Progenitor cell of endocrine pancreas (in vitro differentiated cells): Measurements from ENCODE around the gene QRICH1. TPM values are rescaled to one million over a fixed set of nuclear protein-coding genes. Genes with fewer than 3 reads are reported as not detected.

Source experiments
- DNase-seq: peaks from one replicate; pipeline ENCODE4 v3.0.0; 2021; ENCODE audit warnings: low spot score; ENCODE audit not compliant: unreplicated experiment
- H3K27ac Mint-ChIP-seq: 2 replicates; pipeline ENCODE4 v1.8.0; 2021; ENCODE audit warnings: mild to moderate bottlenecking, moderate library complexity, mixed read lengths
- H3K27me3 Mint-ChIP-seq: 2 replicates; pipeline ENCODE4 v1.8.0; 2021; ENCODE audit warnings: mixed read lengths
- H3K36me3 Mint-ChIP-seq: 2 replicates; pipeline ENCODE4 v1.8.0; 2022; ENCODE audit warnings: mixed read lengths; ENCODE audit not compliant: insufficient read depth
- H3K4me1 Mint-ChIP-seq: 2 replicates; pipeline ENCODE4 v1.8.0; 2021; ENCODE audit warnings: low read depth, mixed read lengths
- H3K4me3 Mint-ChIP-seq: 2 replicates; pipeline ENCODE4 v1.8.0; 2021; ENCODE audit warnings: low read depth, mild to moderate bottlenecking, moderate library complexity, mixed read lengths
- H3K9me3 Mint-ChIP-seq: 2 replicates; pipeline ENCODE4 v1.8.0; 2021; ENCODE audit warnings: low read depth, mixed read lengths
- total RNA-seq: library from RNA; stranded (reverse); gene quantifications from 2 replicates; pipeline ENCODE4 v1.2.1, GENCODE V29; 2021
- TF ChIP-seq, protein P1 (sequence below): fragments of 200-600 bp; sonication (generic); IDR thresholded peaks from one replicate; pipeline ENCODE4 v1.5.0; 2021; ENCODE audit warnings: antibody characterized with exemption, mild to moderate bottlenecking; ENCODE audit not compliant: unreplicated experiment

Gene QRICH1
- total RNA-seq, 1 donor from 2014 or later = 130 TPM

DNA sequence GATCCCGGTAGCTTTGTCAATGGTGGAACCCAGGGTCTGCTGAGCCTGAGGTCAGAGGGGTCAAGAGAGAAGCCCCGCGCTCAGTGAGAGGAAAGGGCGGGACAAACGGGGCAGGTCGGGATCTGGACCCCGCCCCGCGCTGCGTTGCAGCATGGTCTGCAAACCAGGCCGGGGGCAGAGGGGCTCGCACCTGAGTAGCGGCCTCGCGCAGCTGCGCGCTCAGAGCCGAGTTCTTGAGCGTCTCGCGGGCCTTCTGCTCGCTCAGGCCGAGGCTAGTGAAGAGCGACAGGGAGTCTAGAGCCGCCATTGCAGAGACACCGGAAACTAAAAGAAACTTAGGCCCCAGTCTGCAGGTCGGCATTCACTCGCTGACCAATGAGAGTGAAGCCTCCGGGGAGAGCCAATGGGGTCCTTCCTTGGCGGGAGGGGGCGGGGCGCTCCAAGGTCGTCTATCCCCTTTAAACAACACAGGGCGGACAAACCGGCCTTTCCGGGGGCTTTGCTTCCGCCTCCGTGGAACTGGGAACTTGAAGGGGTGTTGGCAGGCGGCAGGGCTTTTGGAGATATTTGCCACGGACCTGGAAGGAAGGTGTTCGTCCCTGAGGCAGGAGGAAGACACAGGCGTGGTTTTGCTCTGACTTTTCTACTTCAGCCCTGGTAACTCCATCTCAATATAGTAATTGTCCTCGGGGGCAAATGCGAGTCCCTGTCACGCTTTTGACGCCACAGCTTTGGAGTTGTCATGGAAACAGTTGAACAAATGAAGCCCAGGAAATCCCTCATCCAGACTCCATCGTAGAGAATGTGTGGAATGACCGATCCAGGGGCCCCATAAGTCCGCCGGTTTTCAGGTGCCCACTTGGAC is 10.8 kb upstream of the QRICH1 start, which contains the start of gene QARS1:
QARS1 (minus strand) TSS at position 331 of the 865 bp plus-strand sequence; CDS start at position 307, 24 bp downstream.
- peak; percentile 92 for DNase-seq
- H3K27me3 Mint-ChIP-seq = no peaks in the 10 kb centered on the region
- peaks cover 22% of the 10 kb centered on the region for H3K4me1 Mint-ChIP-seq
- TF ChIP-seq, protein P1, sequence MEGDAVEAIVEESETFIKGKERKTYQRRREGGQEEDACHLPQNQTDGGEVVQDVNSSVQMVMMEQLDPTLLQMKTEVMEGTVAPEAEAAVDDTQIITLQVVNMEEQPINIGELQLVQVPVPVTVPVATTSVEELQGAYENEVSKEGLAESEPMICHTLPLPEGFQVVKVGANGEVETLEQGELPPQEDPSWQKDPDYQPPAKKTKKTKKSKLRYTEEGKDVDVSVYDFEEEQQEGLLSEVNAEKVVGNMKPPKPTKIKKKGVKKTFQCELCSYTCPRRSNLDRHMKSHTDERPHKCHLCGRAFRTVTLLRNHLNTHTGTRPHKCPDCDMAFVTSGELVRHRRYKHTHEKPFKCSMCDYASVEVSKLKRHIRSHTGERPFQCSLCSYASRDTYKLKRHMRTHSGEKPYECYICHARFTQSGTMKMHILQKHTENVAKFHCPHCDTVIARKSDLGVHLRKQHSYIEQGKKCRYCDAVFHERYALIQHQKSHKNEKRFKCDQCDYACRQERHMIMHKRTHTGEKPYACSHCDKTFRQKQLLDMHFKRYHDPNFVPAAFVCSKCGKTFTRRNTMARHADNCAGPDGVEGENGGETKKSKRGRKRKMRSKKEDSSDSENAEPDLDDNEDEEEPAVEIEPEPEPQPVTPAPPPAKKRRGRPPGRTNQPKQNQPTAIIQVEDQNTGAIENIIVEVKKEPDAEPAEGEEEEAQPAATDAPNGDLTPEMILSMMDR = no peak
- H3K27ac Mint-ChIP-seq = peak within 1 kb of the TSS; percentile 99
- no peaks in the 10 kb centered on the region for H3K9me3 Mint-ChIP-seq
- H3K4me3 Mint-ChIP-seq = peak within 1 kb of the TSS; percentile 99
- peaks cover 15% of the 10 kb centered on the region for H3K36me3 Mint-ChIP-seq

DNA sequence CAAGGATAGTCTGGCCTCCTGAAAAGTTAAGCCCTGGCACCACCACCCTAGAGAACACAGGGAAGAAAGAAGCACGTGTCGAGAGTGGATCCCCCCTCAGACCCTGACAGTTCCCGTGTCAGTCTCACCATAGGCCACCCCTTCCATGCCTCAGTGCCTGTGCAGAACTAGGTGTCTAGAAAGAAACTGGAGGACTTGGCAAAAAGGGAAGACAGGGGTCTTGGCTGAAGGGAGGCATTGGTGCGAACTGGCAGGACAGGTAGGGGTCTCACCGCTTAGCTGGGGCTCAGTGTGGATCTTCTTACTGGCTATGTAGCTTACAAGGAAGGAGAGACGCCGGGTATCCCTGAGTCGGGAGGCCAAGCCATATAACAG is 10.2 kb upstream of the QRICH1 start:
- no peaks in the 10 kb centered on the region for H3K27me3 Mint-ChIP-seq
- H3K4me3 Mint-ChIP-seq = peak overlapping the region; percentile 99
- H3K9me3 Mint-ChIP-seq = no peaks in the 10 kb centered on the region
- peak overlapping the region; percentile 99 for H3K27ac Mint-ChIP-seq
- H3K4me1 Mint-ChIP-seq = peaks cover 22% of the 10 kb centered on the region
- no peak for DNase-seq
- TF ChIP-seq, protein P1 = no peak
- H3K36me3 Mint-ChIP-seq = peaks cover 13% of the 10 kb centered on the region

DNA sequence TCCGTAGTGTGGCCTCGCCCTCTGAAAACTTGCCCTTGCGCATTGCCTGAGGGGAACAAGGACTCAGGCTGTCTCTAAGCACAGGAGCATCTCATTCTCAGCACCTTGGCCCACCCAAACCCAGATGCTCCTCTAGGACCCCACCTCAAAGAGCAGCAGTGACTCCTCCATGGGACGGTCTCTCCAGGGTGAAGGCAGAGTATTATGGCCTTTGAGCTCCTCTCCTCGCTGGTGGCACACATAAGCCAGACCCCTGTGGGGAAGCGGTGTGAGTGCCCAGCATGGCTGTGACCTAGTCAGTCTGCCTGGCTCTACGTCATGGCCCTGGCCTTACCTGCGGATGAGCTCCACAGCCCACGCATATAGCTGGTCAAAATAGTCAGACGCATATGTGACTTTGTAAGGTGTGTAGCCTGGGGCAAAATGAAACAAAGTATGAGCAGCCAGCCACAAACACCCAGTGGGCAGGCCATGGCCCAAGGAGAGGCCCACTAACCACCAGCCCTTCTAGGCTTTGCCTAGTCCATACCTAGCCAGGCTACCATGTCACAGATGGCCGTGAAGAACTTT is 6.3 kb upstream of the QRICH1 start:
- no peak overlapping the region for H3K4me3 Mint-ChIP-seq

DNA sequence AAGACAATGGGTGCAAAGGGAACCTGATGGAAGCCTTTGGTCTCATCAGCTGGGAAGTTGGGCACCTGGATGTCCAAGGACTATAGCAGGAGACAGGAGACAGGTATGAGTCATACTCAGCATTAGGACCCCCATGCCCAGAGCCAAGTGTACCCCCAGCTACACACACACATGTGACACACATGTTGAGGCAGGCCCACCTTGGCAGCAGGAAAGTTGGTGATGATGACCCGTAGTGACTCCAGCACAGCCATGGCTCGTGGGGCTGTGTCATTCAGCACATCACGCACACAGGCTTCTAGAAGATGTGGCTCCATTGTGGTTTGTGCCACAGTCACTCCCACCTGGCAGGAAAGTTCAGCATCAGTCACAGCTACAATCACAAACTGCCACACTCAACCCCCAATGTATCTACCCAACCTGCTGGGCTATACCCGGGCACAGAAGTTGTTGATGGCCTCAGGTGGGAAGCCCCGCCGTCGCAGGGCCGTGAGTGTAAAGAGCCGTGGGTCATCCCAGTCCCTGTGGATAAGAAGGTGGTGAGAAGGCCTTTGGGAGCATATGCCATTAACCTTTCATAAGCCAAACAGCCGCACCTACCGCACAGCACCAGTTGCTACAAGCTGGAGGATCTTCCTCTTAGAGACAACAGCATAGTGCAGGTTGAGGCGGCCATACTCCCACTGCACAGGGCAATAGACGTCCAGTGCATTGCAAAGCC is 5.2 kb upstream of the QRICH1 start:
- Mint-ChIP-seq H3K27ac (no peak overlapping the region), H3K36me3 (peaks cover 17% of the 10 kb centered on the region), H3K4me1 (peaks cover 11% of the 10 kb centered on the region), H3K9me3 (no peaks in the 10 kb centered on the region), H3K27me3 (no peaks in the 10 kb centered on the region), H3K4me3 (no peak overlapping the region)
- DNase-seq = no peak
- TF ChIP-seq, protein P1 = no peak

More for the DNA sequence above, 6.3 kb upstream of the QRICH1 start:
- H3K27me3 Mint-ChIP-seq = no peaks in the 10 kb centered on the region
- no peak for DNase-seq
- H3K4me1 Mint-ChIP-seq = peaks cover 17% of the 10 kb centered on the region
- TF ChIP-seq, protein P1 = no peak
- no peaks in the 10 kb centered on the region for H3K9me3 Mint-ChIP-seq
- peaks cover 17% of the 10 kb centered on the region for H3K36me3 Mint-ChIP-seq
- no peak overlapping the region for H3K27ac Mint-ChIP-seq

DNA sequence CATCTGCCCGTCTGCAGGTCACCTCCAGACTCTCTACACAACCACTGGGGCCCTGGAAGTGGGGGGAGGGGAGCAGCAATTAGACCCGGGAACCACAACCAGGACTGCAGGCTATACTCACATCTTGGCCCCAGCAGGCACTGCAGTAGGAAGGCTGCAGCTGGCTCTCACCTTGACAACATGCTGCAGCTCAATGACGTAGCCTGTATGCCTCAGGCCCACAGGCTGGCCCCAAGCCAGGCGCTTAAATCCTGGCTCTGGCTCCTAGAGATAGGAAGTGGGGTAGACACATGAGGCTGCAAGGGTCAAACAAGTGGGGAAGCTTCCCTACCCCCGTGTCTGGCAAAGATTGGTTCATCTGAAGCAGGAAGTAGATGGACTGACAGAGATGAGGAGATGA is 4.6 kb upstream of the QRICH1 start:
- Mint-ChIP-seq H3K36me3 (peaks cover 17% of the 10 kb centered on the region), H3K9me3 (no peaks in the 10 kb centered on the region), H3K27me3 (no peaks in the 10 kb centered on the region), H3K4me1 (peaks cover 4% of the 10 kb centered on the region), H3K4me3 (no peak overlapping the region), H3K27ac (peak overlapping the region; percentile 24)
- TF ChIP-seq, protein P1 = no peak
- no peak for DNase-seq
